Activated naive CD4-positive, alpha-beta T cell treated with anti-CD3 and anti-CD28 coated beads, Interleukin-2, amount 10 ng/mL, durations not matched to agents 7 days and 5 days (primary cell): ENCODE measurements around the gene RAB3GAP1.
"Not testable (repeated sequence)": the region's sequence is repeated elsewhere in the genome, so short reads cannot be mapped to it uniquely, and the experiment has no call there.

Experiments used
- CTCF ChIA-PET: fragments of 350-600 bp; sonication (Branson Sonifier 250); formaldehyde crosslinking; loops from one replicate; lab custom pipeline; 2021; ENCODE audit warnings: antibody characterized with exemption; lab: Charles Lee
- DNase-seq: peaks from one replicate; pipeline ENCODE4 v3.0.0-alpha.2; 2020
- H3K27ac Mint-ChIP-seq: one replicate; pipeline ENCODE4 v1.8.0; 2021; ENCODE audit warnings: mild to moderate bottlenecking, moderate library complexity, mixed read lengths
- H3K27me3 Mint-ChIP-seq: one replicate; pipeline ENCODE4 v1.8.0; 2021; ENCODE audit warnings: mild to moderate bottlenecking, mixed read lengths
- H3K36me3 Mint-ChIP-seq: one replicate; pipeline ENCODE4 v1.8.0; 2021; ENCODE audit warnings: mixed read lengths
- H3K4me1 Mint-ChIP-seq: one replicate; pipeline ENCODE4 v1.8.0; 2021; ENCODE audit warnings: mixed read lengths
- H3K4me3 Mint-ChIP-seq: one replicate; pipeline ENCODE4 v1.8.0; 2021; ENCODE audit warnings: mild to moderate bottlenecking, moderate library complexity, mixed read lengths
- H3K9me3 Mint-ChIP-seq: one replicate; pipeline ENCODE4 v1.8.0; 2021; ENCODE audit warnings: mixed read lengths

The RAB3GAP1 gene

GRCh38 chr2:135033216-135033615 is 18.9 kb upstream of the RAB3GAP1 start:
- H3K36me3 Mint-ChIP-seq, H3K9me3 Mint-ChIP-seq, CTCF ChIA-PET, H3K4me1 Mint-ChIP-seq, H3K27me3 Mint-ChIP-seq, H3K27ac Mint-ChIP-seq, DNase-seq, H3K4me3 Mint-ChIP-seq: not testable (repeated sequence)

GRCh38 chr2:135037831-135038230 is 14.3 kb upstream of the RAB3GAP1 start:
- CTCF ChIA-PET: no interaction called here

GRCh38 chr2:135043345-135043744 is 8.7 kb upstream of the RAB3GAP1 start:
- DNase-seq: peak; percentile 36
- Mint-ChIP-seq H3K4me3 (no peak overlapping the region), H3K4me1 (no peaks in the 10 kb centered on the region), H3K27ac (no peak overlapping the region), H3K9me3 (no peaks in the 10 kb centered on the region), H3K36me3 (no peaks in the 10 kb centered on the region), H3K27me3 (peaks cover 12% of the 10 kb centered on the region)
- CTCF ChIA-PET: no interaction called here

More at GRCh38 chr2:135037831-135038230, 14.3 kb upstream of the RAB3GAP1 start:
- peaks cover 8% of the 10 kb centered on the region for H3K27me3 Mint-ChIP-seq
- DNase-seq: no peak
- H3K36me3 Mint-ChIP-seq: no peaks in the 10 kb centered on the region
- no peak overlapping the region for H3K27ac Mint-ChIP-seq
- H3K4me3 Mint-ChIP-seq: no peak overlapping the region
- H3K4me1 Mint-ChIP-seq: no peaks in the 10 kb centered on the region
- no peaks in the 10 kb centered on the region for H3K9me3 Mint-ChIP-seq

GRCh38 chr2:135047300-135047699 is 4.8 kb upstream of the RAB3GAP1 start, which contains the start of gene MAP3K19:
MAP3K19 (minus strand) TSS chr2:135047447; CDS start chr2:135024647, 22,800 bp downstream.
- H3K27me3 Mint-ChIP-seq: peaks cover 5% of the 10 kb centered on the region
- no peaks in the 10 kb centered on the region for H3K9me3 Mint-ChIP-seq
- no peak within 1 kb of the TSS for H3K4me3 Mint-ChIP-seq
- H3K27ac Mint-ChIP-seq: no peak within 1 kb of the TSS
- H3K4me1 Mint-ChIP-seq: peaks cover 19% of the 10 kb centered on the region
- DNase-seq: no peak
- H3K36me3 Mint-ChIP-seq: peaks cover 1% of the 10 kb centered on the region
- CTCF ChIA-PET: no interaction called here

GRCh38 chr2:135048122-135048521 is 4.0 kb upstream of the RAB3GAP1 start:
- peaks cover 5% of the 10 kb centered on the region for H3K36me3 Mint-ChIP-seq
- no peak for DNase-seq
- no peaks in the 10 kb centered on the region for H3K9me3 Mint-ChIP-seq
- no peak overlapping the region for H3K4me3 Mint-ChIP-seq
- no peak overlapping the region for H3K27ac Mint-ChIP-seq
- H3K27me3 Mint-ChIP-seq: peaks cover 9% of the 10 kb centered on the region
- H3K4me1 Mint-ChIP-seq: peaks cover 21% of the 10 kb centered on the region
- CTCF ChIA-PET: no interaction called here

- no peaks in the 10 kb centered on the region for H3K9me3 Mint-ChIP-seq
- H3K27me3 Mint-ChIP-seq: peaks cover 9% of the 10 kb centered on the region
- CTCF ChIA-PET: no interaction called here
- no peak overlapping the region for H3K27ac Mint-ChIP-seq
- H3K36me3 Mint-ChIP-seq: peaks cover 14% of the 10 kb centered on the region
- no peak for DNase-seq
- peaks cover 40% of the 10 kb centered on the region for H3K4me1 Mint-ChIP-seq
- no peak overlapping the region for H3K4me3 Mint-ChIP-seq
These were observed 2.0 kb upstream of the RAB3GAP1 start for GRCh38 chr2:135050132-135050531.

- H3K9me3 Mint-ChIP-seq: no peaks in the 10 kb centered on the region
- peaks cover 42% of the 10 kb centered on the region for H3K4me1 Mint-ChIP-seq
- CTCF ChIA-PET: no interaction called here
- H3K27me3 Mint-ChIP-seq: peaks cover 9% of the 10 kb centered on the region
- H3K36me3 Mint-ChIP-seq: peaks cover 15% of the 10 kb centered on the region
- peak overlapping the region; percentile 58 for H3K4me3 Mint-ChIP-seq
- peak overlapping the region; percentile 78 for H3K27ac Mint-ChIP-seq
- no peak for DNase-seq
These were observed 1.4 kb upstream of the RAB3GAP1 start for GRCh38 chr2:135050684-135051083.

- Mint-ChIP-seq H3K27ac (peak overlapping the region; percentile 100), H3K9me3 (no peaks in the 10 kb centered on the region), H3K27me3 (peaks cover 4% of the 10 kb centered on the region), H3K36me3 (peaks cover 25% of the 10 kb centered on the region), H3K4me3 (peak overlapping the region; percentile 87), H3K4me1 (peaks cover 55% of the 10 kb centered on the region)
- CTCF ChIA-PET: interaction anchor here (2.4 kb wide), 1 partner anchor 49 kb away, joined by 6 read pairs; no protein-coding TSS in a partner anchor
- DNase-seq: peak; percentile 48
These were observed 944 bp downstream of the RAB3GAP1 start for GRCh38 chr2:135052997-135053474.

- Mint-ChIP-seq H3K9me3 (no peaks in the 10 kb centered on the region), H3K27me3 (peaks cover 4% of the 10 kb centered on the region), H3K4me1 (peaks cover 48% of the 10 kb centered on the region), H3K4me3 (no peak overlapping the region), H3K27ac (no peak overlapping the region), H3K36me3 (peaks cover 35% of the 10 kb centered on the region)
- CTCF ChIA-PET: no interaction called here
- no peak for DNase-seq
These were observed 3.2 kb downstream of the RAB3GAP1 start for GRCh38 chr2:135055182-135055786.

- H3K36me3 Mint-ChIP-seq: peaks cover 47% of the 10 kb centered on the region
These were observed 4.7 kb downstream of the RAB3GAP1 start for GRCh38 chr2:135056790-135057189.

GRCh38 chr2:135059577-135059976 is 7.5 kb downstream of the RAB3GAP1 start:
- no peak for DNase-seq
- Mint-ChIP-seq H3K27ac (no peak overlapping the region), H3K4me3 (no peak overlapping the region), H3K27me3 (no peaks in the 10 kb centered on the region), H3K9me3 (peaks cover 7% of the 10 kb centered on the region), H3K36me3 (peaks cover 59% of the 10 kb centered on the region), H3K4me1 (peaks cover 28% of the 10 kb centered on the region)
- CTCF ChIA-PET: no interaction called here

More at GRCh38 chr2:135056790-135057189, 4.7 kb downstream of the RAB3GAP1 start:
- DNase-seq: no peak
- Mint-ChIP-seq H3K27me3 (peaks cover 4% of the 10 kb centered on the region), H3K4me1 (peaks cover 40% of the 10 kb centered on the region), H3K4me3 (no peak overlapping the region), H3K27ac (no peak overlapping the region), H3K9me3 (no peaks in the 10 kb centered on the region)
- CTCF ChIA-PET: no interaction called here

- peaks cover 64% of the 10 kb centered on the region for H3K36me3 Mint-ChIP-seq
- CTCF ChIA-PET: no interaction called here
- peaks cover 13% of the 10 kb centered on the region for H3K4me1 Mint-ChIP-seq
These were observed 11.1 kb downstream of the RAB3GAP1 start for GRCh38 chr2:135063210-135063609.

GRCh38 chr2:135064149-135064548 is 12.1 kb downstream of the RAB3GAP1 start:
- CTCF ChIA-PET: interaction anchor here (0.6 kb wide), 1 partner anchor 656 kb away, joined by 3 read pairs; no protein-coding TSS in a partner anchor
- H3K9me3 Mint-ChIP-seq: peaks cover 9% of the 10 kb centered on the region
- H3K27me3 Mint-ChIP-seq: no peaks in the 10 kb centered on the region
- H3K4me3 Mint-ChIP-seq: no peak overlapping the region
- H3K4me1 Mint-ChIP-seq: peaks cover 11% of the 10 kb centered on the region
- DNase-seq: no peak
- no peak overlapping the region for H3K27ac Mint-ChIP-seq
- H3K36me3 Mint-ChIP-seq: peaks cover 67% of the 10 kb centered on the region

More at GRCh38 chr2:135063210-135063609, 11.1 kb downstream of the RAB3GAP1 start:
- no peak overlapping the region for H3K27ac Mint-ChIP-seq
- DNase-seq: no peak
- H3K4me3 Mint-ChIP-seq: no peak overlapping the region
- H3K27me3 Mint-ChIP-seq: no peaks in the 10 kb centered on the region
- peaks cover 9% of the 10 kb centered on the region for H3K9me3 Mint-ChIP-seq

- H3K36me3 Mint-ChIP-seq: peaks cover 66% of the 10 kb centered on the region
- no peak overlapping the region for H3K27ac Mint-ChIP-seq
- CTCF ChIA-PET: no interaction called here
- H3K4me1 Mint-ChIP-seq: peaks cover 11% of the 10 kb centered on the region
- H3K27me3 Mint-ChIP-seq: no peaks in the 10 kb centered on the region
- H3K9me3 Mint-ChIP-seq: peaks cover 21% of the 10 kb centered on the region
- H3K4me3 Mint-ChIP-seq: no peak overlapping the region
- DNase-seq: no peak
These were observed 14.6 kb downstream of the RAB3GAP1 start for GRCh38 chr2:135066710-135067109.
